Measurements from ENCODE around the gene L3MBTL3. TPM values are rescaled to one million over a fixed set of nuclear protein-coding genes. Genes with fewer than 3 reads are reported as not detected.

L3MBTL3 gene
- total RNA-seq, 1 donor from 2014 or later, result 22.2 TPM

- Histone ChIP-seq H3K27ac (ENCODE audit: low read depth, low read length) (no peak overlapping the region), H3K36me3 (ENCODE audit: insufficient read depth, low read length) (peaks cover 4% of the 10 kb centered on the region), H2AFZ (ENCODE audit: low read depth, low read length) (no peak overlapping the region), H3K4me1 (ENCODE audit: insufficient read depth, low read length) (no peaks in the 10 kb centered on the region), H3K9ac (ENCODE audit: low read length) (no peak overlapping the region), H4K20me1 (ENCODE audit: insufficient read depth, low read length) (no peaks in the 10 kb centered on the region), H3K79me2 (ENCODE audit: insufficient read depth, low read length) (no peaks in the 10 kb centered on the region), H3K4me2 (ENCODE audit: low read length) (no peak overlapping the region), H3K27me3 (ENCODE audit: insufficient read depth, low read length) (no peaks in the 10 kb centered on the region), H3K9me3 (ENCODE audit: insufficient read depth, low read depth, low read length) (no peaks in the 10 kb centered on the region), H3K4me3 (ENCODE audit: insufficient read depth, low read depth, low read length) (no peak overlapping the region)
- Mint-ChIP-seq H3K4me3 (ENCODE audit: unreplicated experiment) (no peak overlapping the region), H3K36me3 (ENCODE audit: low read depth, unreplicated experiment) (peaks cover 2% of the 10 kb centered on the region), H3K9me3 (ENCODE audit: unreplicated experiment) (no peaks in the 10 kb centered on the region), H3K27ac (ENCODE audit: unreplicated experiment) (no peak overlapping the region), H3K4me1 (ENCODE audit: low read depth, unreplicated experiment) (no peaks in the 10 kb centered on the region), H3K27me3 (ENCODE audit: low read depth, unreplicated experiment) (no peaks in the 10 kb centered on the region)
- FAIRE-seq (no peak), DNase-seq (ENCODE audit: low read depth) (no peak)
- no peak for TF ChIP-seq CTCF (IDR thresholded peaks at IDR 0.05; ENCODE audit: insufficient read depth, low read depth, low read length)
Measured at GRCh38 chr6:130076512-130076911, 58.1 kb downstream of the L3MBTL3 start.

DNA sequence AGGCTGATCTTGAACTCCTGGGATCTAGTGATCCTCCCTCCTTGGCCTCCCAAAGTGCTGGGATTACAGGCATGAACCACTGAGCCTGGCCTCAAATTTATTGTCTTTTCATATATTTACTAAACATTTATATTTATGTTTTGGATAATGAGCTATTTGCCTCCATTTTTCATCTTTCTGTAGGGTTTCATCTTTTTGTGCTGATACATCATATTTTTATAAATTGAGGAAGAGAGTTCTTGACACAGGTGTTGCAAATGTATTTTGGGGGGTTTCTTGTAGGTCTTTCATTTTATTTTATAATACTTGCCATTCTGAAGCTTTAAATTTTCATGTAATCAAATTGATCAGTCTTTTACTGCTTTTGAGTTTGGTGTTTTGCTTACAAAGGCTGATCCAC is 72.4 kb downstream of the L3MBTL3 start:
- Histone ChIP-seq H2AFZ (ENCODE audit: low read depth, low read length) (no peak overlapping the region), H3K9ac (ENCODE audit: low read length) (no peak overlapping the region), H3K4me3 (ENCODE audit: insufficient read depth, low read depth, low read length) (no peak overlapping the region), H4K20me1 (ENCODE audit: insufficient read depth, low read length) (no peaks in the 10 kb centered on the region), H3K27me3 (ENCODE audit: insufficient read depth, low read length) (no peaks in the 10 kb centered on the region), H3K79me2 (ENCODE audit: insufficient read depth, low read length) (no peaks in the 10 kb centered on the region), H3K27ac (ENCODE audit: low read depth, low read length) (no peak overlapping the region), H3K4me2 (ENCODE audit: low read length) (no peak overlapping the region), H3K4me1 (ENCODE audit: insufficient read depth, low read length) (no peaks in the 10 kb centered on the region), H3K36me3 (ENCODE audit: insufficient read depth, low read length) (no peaks in the 10 kb centered on the region), H3K9me3 (ENCODE audit: insufficient read depth, low read depth, low read length) (no peaks in the 10 kb centered on the region)
- FAIRE-seq (no peak), DNase-seq (ENCODE audit: low read depth) (no peak)
- H3K9me3 Mint-ChIP-seq (ENCODE audit: unreplicated experiment), result no peaks in the 10 kb centered on the region
- TF ChIP-seq CTCF (IDR thresholded peaks at IDR 0.05; ENCODE audit: insufficient read depth, low read depth, low read length) (no peak), EZH2 (IDR thresholded peaks at IDR 0.05; ENCODE audit: insufficient read depth, low read length) (no peak)
- H3K27ac Mint-ChIP-seq (ENCODE audit: unreplicated experiment), result no peak overlapping the region
- no peak overlapping the region for H3K4me3 Mint-ChIP-seq (ENCODE audit: unreplicated experiment)
- peaks cover 8% of the 10 kb centered on the region for H3K36me3 Mint-ChIP-seq (ENCODE audit: low read depth, unreplicated experiment)
- H3K4me1 Mint-ChIP-seq (ENCODE audit: low read depth, unreplicated experiment), result no peaks in the 10 kb centered on the region
- no peaks in the 10 kb centered on the region for H3K27me3 Mint-ChIP-seq (ENCODE audit: low read depth, unreplicated experiment)

DNA sequence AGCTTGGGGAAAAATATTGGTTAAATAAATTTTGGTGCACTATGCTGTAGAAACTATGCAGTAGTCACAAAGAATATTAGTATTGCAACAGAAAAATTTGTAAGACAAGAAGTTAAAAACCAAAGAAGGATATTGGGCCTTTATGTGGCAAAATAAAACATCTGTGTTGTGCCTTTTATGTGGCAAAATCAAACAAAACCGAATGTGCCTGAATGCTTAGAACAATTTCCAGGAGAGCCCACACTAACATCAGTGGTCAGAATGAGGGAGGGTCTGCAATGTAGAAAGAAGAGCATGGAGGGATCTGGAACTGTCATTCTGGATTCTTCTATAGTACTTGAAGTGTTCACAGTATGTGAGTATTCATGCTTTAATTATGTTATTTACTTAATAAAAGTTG is 75.2 kb downstream of the L3MBTL3 start:
- Histone ChIP-seq H3K36me3 (ENCODE audit: insufficient read depth, low read length) (no peaks in the 10 kb centered on the region), H3K27me3 (ENCODE audit: insufficient read depth, low read length) (no peaks in the 10 kb centered on the region), H3K9me3 (ENCODE audit: insufficient read depth, low read depth, low read length) (no peaks in the 10 kb centered on the region), H3K79me2 (ENCODE audit: insufficient read depth, low read length) (no peaks in the 10 kb centered on the region), H3K4me3 (ENCODE audit: insufficient read depth, low read depth, low read length) (no peak overlapping the region), H3K4me1 (ENCODE audit: insufficient read depth, low read length) (no peaks in the 10 kb centered on the region), H3K4me2 (ENCODE audit: low read length) (no peak overlapping the region), H4K20me1 (ENCODE audit: insufficient read depth, low read length) (no peaks in the 10 kb centered on the region), H2AFZ (ENCODE audit: low read depth, low read length) (no peak overlapping the region), H3K9ac (ENCODE audit: low read length) (no peak overlapping the region), H3K27ac (ENCODE audit: low read depth, low read length) (no peak overlapping the region)
- Mint-ChIP-seq H3K4me3 (ENCODE audit: unreplicated experiment) (no peak overlapping the region), H3K27ac (ENCODE audit: unreplicated experiment) (no peak overlapping the region), H3K27me3 (ENCODE audit: low read depth, unreplicated experiment) (no peaks in the 10 kb centered on the region), H3K36me3 (ENCODE audit: low read depth, unreplicated experiment) (peaks cover 8% of the 10 kb centered on the region), H3K9me3 (ENCODE audit: unreplicated experiment) (no peaks in the 10 kb centered on the region), H3K4me1 (ENCODE audit: low read depth, unreplicated experiment) (no peaks in the 10 kb centered on the region)
- TF ChIP-seq EZH2 (IDR thresholded peaks at IDR 0.05; ENCODE audit: insufficient read depth, low read length), result no peak
- TF ChIP-seq CTCF (IDR thresholded peaks at IDR 0.05; ENCODE audit: insufficient read depth, low read depth, low read length), result no peak
- no peak for FAIRE-seq
- no peak for DNase-seq (ENCODE audit: low read depth)

Measured in astrocyte (in vitro differentiated cells and primary cell).